Tibial nerve (tissue), 4 donors: Measurements from ENCODE around the gene ZNF362. TPM values are rescaled to one million over a fixed set of nuclear protein-coding genes. Genes with fewer than 3 reads are reported as not detected.

Experiments used
- DNase-seq, 2 donors: peaks; one replicate each; pipeline ENCODE4 v3.0.0-alpha.2; 2019; ENCODE audit warnings: low spot score in 2 of 2
- H3K27ac ChIP-seq, 4 donors: fragments of 200-600 bp; sonication (generic) in 3 of 4; one replicate each; pipeline ENCODE4 v1.5.1; 2017 to 2019; ENCODE audit warnings: mild to moderate bottlenecking in 1 of 4
- H3K27me3 ChIP-seq, 2 donors: fragments of 200-600 bp; sonication (generic) in 1 of 2; one replicate each; pipeline versions ENCODE4 v1.5.1 to v1.6.0; 2017 to 2019
- H3K36me3 ChIP-seq, 3 donors: fragments of 200-600 bp; sonication (generic); one replicate each; pipeline ENCODE4 v1.5.1; 2018 to 2019
- H3K4me1 ChIP-seq, 4 donors: fragments of 200-600 bp; sonication (generic) in 3 of 4; one replicate each; pipeline ENCODE4 v1.5.1; 2017 to 2019
- H3K4me3 ChIP-seq, 4 donors: fragments of 200-600 bp; sonication (generic) in 3 of 4; one replicate each; pipeline ENCODE4 v1.5.1; 2017 to 2019; ENCODE audit warnings: mild to moderate bottlenecking in 1 of 4, moderate library complexity in 1 of 4
- H3K9me3 ChIP-seq, 4 donors: fragments of 200-600 bp; sonication (generic) in 3 of 4; one replicate each; pipeline ENCODE4 v1.5.1; 2017 to 2019
- EP300 ChIP-seq, 2 donors: sonication (generic); formaldehyde crosslinking; IDR thresholded peaks; one replicate each; pipeline ENCODE4 v1.6.1; 2017; ENCODE audit warnings: antibody characterized with exemption in 2 of 2, mild to moderate bottlenecking in 1 of 2
- POLR2A ChIP-seq, 2 donors: fragments of 450-650 bp; IDR thresholded peaks; one replicate each; pipeline ENCODE4 v1.6.1; 2017; ENCODE audit warnings: antibody characterized with exemption in 2 of 2, mild to moderate bottlenecking in 2 of 2, moderate library complexity in 2 of 2
- WGBS, 2 donors: methylation state at CpG; one replicate each; pipeline ENCODE4 v1.1.5; 2018; 5-methylcytosine and 5-hydroxymethylcytosine counted together
- small RNA-seq: library from RNA; depleted of rRNA; stranded (forward); fragments of <200 nt; gene quantifications from one replicate; pipeline ENCODE3, GENCODE V24; 2016
- total RNA-seq, 4 donors: library from RNA; depleted of rRNA; stranded (reverse); fragments of >200 nt; gene quantifications; one replicate each; pipeline ENCODE4 v1.1.0, GENCODE V29; 2016
- TF ChIP-seq, protein P1 (sequence below), 5 experiments: fragments of 200-600 bp in 3 of 5; fragments of 450-650 bp in 2 of 5; sonication (generic) in 3 of 5; IDR thresholded peaks; one replicate each; pipeline ENCODE4 v1.5.1; 2016 to 2019; ENCODE audit warnings: antibody characterized with exemption in 5 of 5, mild to moderate bottlenecking in 3 of 5, moderate library complexity in 2 of 5

The ZNF362 gene
- total RNA-seq, 4 donors from 2014 or later = 14.7 to 21.8 (median 17.3) TPM

DNA sequence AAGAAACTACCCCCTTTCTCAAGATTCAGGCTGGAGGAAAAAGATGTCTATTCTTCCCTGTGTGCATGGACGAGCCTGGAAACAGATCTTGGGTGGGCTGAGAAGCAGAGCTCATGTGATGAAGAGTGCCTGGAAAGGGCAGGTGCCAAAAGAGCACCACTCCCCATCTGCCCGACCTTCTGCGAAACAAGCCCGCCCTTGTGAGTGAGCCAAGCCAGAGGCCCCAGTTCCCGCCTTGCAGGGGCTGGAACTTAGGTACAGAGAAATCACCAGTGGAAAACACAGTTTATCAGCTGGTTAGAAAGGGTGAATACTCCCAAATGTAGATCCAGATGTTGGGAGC is 91.3 kb downstream of the ZNF362 start:
- DNase-seq = no peak
- Histone ChIP-seq H3K4me3 (peak overlapping the region; percentile 86 to 99 (median 97)), H3K27me3 (no peaks in the 10 kb centered on the region), H3K9me3 (no peaks in the 10 kb centered on the region), H3K4me1 (peaks cover 0 to 64% (median 42%) of the 10 kb centered on the region in 4 donors), H3K36me3 (no peaks in the 10 kb centered on the region), H3K27ac (peak overlapping the region; percentile 97 to 99 (median 98))
- WGBS, 2 donors = 10 to 19% methylated on average over 5 of the region's 5 CpGs
- TF ChIP-seq POLR2A (IDR thresholded peaks at IDR 0.05) (peak in 1 of 2 donors; percentile 19), EP300 (IDR thresholded peaks at IDR 0.05) (peak in 1 of 2 donors; percentile 82)
- TF ChIP-seq, protein P1, sequence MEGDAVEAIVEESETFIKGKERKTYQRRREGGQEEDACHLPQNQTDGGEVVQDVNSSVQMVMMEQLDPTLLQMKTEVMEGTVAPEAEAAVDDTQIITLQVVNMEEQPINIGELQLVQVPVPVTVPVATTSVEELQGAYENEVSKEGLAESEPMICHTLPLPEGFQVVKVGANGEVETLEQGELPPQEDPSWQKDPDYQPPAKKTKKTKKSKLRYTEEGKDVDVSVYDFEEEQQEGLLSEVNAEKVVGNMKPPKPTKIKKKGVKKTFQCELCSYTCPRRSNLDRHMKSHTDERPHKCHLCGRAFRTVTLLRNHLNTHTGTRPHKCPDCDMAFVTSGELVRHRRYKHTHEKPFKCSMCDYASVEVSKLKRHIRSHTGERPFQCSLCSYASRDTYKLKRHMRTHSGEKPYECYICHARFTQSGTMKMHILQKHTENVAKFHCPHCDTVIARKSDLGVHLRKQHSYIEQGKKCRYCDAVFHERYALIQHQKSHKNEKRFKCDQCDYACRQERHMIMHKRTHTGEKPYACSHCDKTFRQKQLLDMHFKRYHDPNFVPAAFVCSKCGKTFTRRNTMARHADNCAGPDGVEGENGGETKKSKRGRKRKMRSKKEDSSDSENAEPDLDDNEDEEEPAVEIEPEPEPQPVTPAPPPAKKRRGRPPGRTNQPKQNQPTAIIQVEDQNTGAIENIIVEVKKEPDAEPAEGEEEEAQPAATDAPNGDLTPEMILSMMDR (IDR thresholded peaks at IDR 0.05) = no peak

- H3K4me1 ChIP-seq = peaks cover 0 to 58% (median 37%) of the 10 kb centered on the region in 4 donors
- no peaks in the 10 kb centered on the region for H3K9me3 ChIP-seq
- peak overlapping the region; percentile 86 to 99 (median 97) for H3K4me3 ChIP-seq
- no peaks in the 10 kb centered on the region for H3K27me3 ChIP-seq
- no peaks in the 10 kb centered on the region for H3K36me3 ChIP-seq
- peak overlapping the region; percentile 97 to 99 (median 98) for H3K27ac ChIP-seq
- TF ChIP-seq EP300 (IDR thresholded peaks at IDR 0.05) = no peak
- TF ChIP-seq, protein P1 (IDR thresholded peaks at IDR 0.05) = no peak
- no peak for TF ChIP-seq POLR2A (IDR thresholded peaks at IDR 0.05)
- DNase-seq = no peak
- WGBS, 2 donors = 14 to 30% methylated on average over 2 of the region's 2 CpGs
Observed at GRCh38 chr1:33348194-33348593, 91.9 kb downstream of the ZNF362 start.

DNA sequence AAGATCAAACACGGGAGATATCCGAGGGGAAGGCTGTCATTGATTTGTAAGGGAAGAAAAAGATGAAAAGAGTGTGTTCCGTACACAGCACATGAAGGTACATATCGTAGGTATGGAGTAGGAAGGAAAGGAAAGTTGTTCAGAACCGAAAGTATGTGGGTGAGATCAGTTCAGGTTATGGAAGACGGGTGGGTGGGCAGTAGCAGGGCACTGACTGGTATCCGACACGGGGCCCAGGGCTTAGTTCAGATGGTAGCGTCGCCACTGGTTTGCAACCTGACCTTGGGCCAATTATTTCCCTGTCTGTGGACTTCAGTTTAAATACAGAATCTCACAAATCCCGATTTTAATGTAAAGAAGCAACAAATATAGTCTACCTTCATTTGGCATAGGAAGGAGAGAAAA is 92.4 kb downstream of the ZNF362 start:
- peak overlapping the region; percentile 86 to 99 (median 97) for H3K4me3 ChIP-seq
- peaks cover 0 to 54% (median 33%) of the 10 kb centered on the region in 4 donors for H3K4me1 ChIP-seq

GRCh38 chr1:33349081-33349759 is 92.9 kb downstream of the ZNF362 start:
- Histone ChIP-seq H3K27me3 (no peaks in the 10 kb centered on the region), H3K27ac (peak overlapping the region; percentile 97 to 99 (median 98)), H3K4me1 (peaks cover 0 to 48% (median 29%) of the 10 kb centered on the region in 4 donors), H3K36me3 (peaks cover 0 to 4% (median 0%) of the 10 kb centered on the region in 3 donors), H3K9me3 (no peaks in the 10 kb centered on the region), H3K4me3 (peak overlapping the region; percentile 86 to 99 (median 97))
- no peak for DNase-seq
- TF ChIP-seq EP300 (IDR thresholded peaks at IDR 0.05) = peak in 1 of 2 donors; percentile 21
- peak in 1 of 2 donors; percentile 20 for TF ChIP-seq POLR2A (IDR thresholded peaks at IDR 0.05)
- TF ChIP-seq, protein P1 (IDR thresholded peaks at IDR 0.05) = no peak
- WGBS, 2 donors = 0 to 1% methylated on average over 21 to 33 of the region's 78 CpGs

More for the DNA sequence above, 92.4 kb downstream of the ZNF362 start:
- Histone ChIP-seq H3K27ac (peak overlapping the region; percentile 97 to 99 (median 98)), H3K36me3 (peaks cover 0 to under 1% (median 0%) of the 10 kb centered on the region in 3 donors), H3K9me3 (no peaks in the 10 kb centered on the region), H3K27me3 (no peaks in the 10 kb centered on the region)
- peak in 1 of 2 donors; percentile 49 for TF ChIP-seq EP300 (IDR thresholded peaks at IDR 0.05)
- TF ChIP-seq POLR2A (IDR thresholded peaks at IDR 0.05) = no peak
- 1% methylated on average over 11 of the region's 11 CpGs for WGBS, 2 donors
- no peak for DNase-seq

DNA sequence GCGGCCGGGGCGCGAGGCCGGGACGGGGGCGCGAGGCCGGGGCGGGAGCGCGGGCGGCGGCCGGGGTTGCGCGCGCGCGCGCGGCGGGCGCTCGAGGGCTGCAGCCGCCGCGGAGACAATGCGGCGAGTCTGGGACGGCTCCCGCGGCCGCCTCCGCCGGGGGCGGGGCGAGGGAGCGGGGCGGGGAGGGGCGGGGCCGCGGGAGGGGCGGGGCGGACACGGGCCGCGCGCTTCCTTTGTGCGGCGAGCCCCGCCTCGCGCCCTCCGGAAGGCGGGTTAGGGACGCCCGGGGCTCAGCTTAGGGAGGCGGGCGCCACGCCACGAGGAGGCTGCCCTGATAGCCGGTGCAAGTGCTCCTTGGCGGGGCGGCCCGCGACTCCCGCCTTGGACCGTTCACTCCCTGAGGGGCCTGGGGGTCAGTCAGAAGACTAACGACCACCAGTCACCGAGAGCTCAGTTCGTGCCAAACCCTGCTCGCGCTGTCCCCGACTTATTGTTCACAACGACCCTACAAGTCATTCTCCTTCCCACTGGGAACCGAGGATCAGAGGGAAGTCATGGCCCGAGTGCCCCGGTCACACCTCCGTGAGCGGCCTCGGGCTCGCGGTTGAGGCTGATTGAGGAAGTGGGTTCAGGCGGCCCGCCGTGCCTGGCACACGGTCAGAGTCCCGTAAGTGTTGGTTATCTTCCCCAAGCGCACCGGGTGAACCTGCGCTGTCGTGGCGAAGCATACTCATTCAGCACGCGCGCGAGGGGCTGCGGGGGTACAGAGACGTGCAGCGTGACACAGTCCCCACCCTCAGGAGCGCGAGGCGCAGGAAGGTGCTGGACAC is 93.7 kb downstream of the ZNF362 start:
- H3K9me3 ChIP-seq = no peaks in the 10 kb centered on the region
- peaks cover 0 to 12% (median 0%) of the 10 kb centered on the region in 3 donors for H3K36me3 ChIP-seq
- peaks cover 0 to 40% (median 22%) of the 10 kb centered on the region in 4 donors for H3K4me1 ChIP-seq
- no peaks in the 10 kb centered on the region for H3K27me3 ChIP-seq
- H3K27ac ChIP-seq = peak overlapping the region; percentile 84 to 98 (median 89)
- WGBS, 2 donors = 0 to 1% methylated on average over 48 of the region's 104 CpGs
- H3K4me3 ChIP-seq = peak overlapping the region; percentile 49 to 99 (median 76)
- peak in 1 of 2 donors; percentile 88 for TF ChIP-seq EP300 (IDR thresholded peaks at IDR 0.05)
- TF ChIP-seq, protein P1 (IDR thresholded peaks at IDR 0.05) = peak in 1 of 5 experiments; percentile 13
- TF ChIP-seq POLR2A (IDR thresholded peaks at IDR 0.05) = peak; percentile 76 to 84
- DNase-seq = peak; percentile 73 to 81

Small RNA genes lying within 50 kb of the gene (small RNA-seq; reads per million reads assigned to genes)
- not detected for gene RN7SKP16

Other genes with a start within 250 kb of the ZNF362 start
- 100 to 1,000 TPM; 127 to 559 (median 207) TPM for gene AK2, start 219.6 kb upstream of the ZNF362 start, total RNA-seq
- gene AZIN2, start 175.3 kb upstream of the ZNF362 start, total RNA-seq = 1 to 10 TPM; 3.3 to 8.6 (median 6.3) TPM
- 10 to 100 TPM; 11.1 to 14.9 (median 12.2) TPM for gene TRIM62, start 74.4 kb upstream of the ZNF362 start, total RNA-seq
- under 1 TPM in 2 of 4 donors, not detected in 2; 0.42 to 0.66 TPM for gene A3GALT2, start 64.6 kb downstream of the ZNF362 start, total RNA-seq
- gene PHC2, start 174.6 kb downstream of the ZNF362 start, total RNA-seq = 100 to 1,000 TPM; 152 to 458 (median 204) TPM
- 1 to 10 TPM; 6.9 to 9.4 (median 7.8) TPM for gene ZSCAN20, start 216.2 kb downstream of the ZNF362 start, total RNA-seq